Mesothelial cell of epicardium (in vitro differentiated cells): Measurements from ENCODE around the gene NPTX1. TPM values are rescaled to one million over a fixed set of nuclear protein-coding genes. Genes with fewer than 3 reads are reported as not detected.

Source experiments
- DNase-seq, 2 experiments: peaks; one replicate each; pipeline ENCODE4 v3.0.0; 2021; ENCODE audit warnings: low spot score in 2 of 2; ENCODE audit not compliant: unreplicated experiment in 2 of 2
- H3K27ac Mint-ChIP-seq: 2 replicates; pipeline ENCODE4 v1.8.0; 2021; ENCODE audit warnings: mixed read lengths
- H3K27me3 Mint-ChIP-seq: 2 replicates; pipeline ENCODE4 v1.8.0; 2021; ENCODE audit warnings: low read depth, mixed read lengths
- H3K36me3 Mint-ChIP-seq: 2 replicates; pipeline ENCODE4 v1.8.0; 2021; ENCODE audit warnings: mixed read lengths
- H3K4me1 Mint-ChIP-seq: 2 replicates; pipeline ENCODE4 v1.8.0; 2021; ENCODE audit warnings: mixed read lengths
- H3K4me3 Mint-ChIP-seq: 2 replicates; pipeline ENCODE4 v1.8.0; 2021; ENCODE audit warnings: mild to moderate bottlenecking, moderate library complexity, mixed read lengths
- H3K9me3 Mint-ChIP-seq: 2 replicates; pipeline ENCODE4 v1.8.0; 2021; ENCODE audit warnings: mixed read lengths
- total RNA-seq: library from RNA; stranded (reverse); gene quantifications from 3 replicates; pipeline ENCODE4 v1.2.1, GENCODE V29; 2021
- TF ChIP-seq, protein P1 (sequence below): fragments of 200-600 bp; sonication (generic); IDR thresholded peaks from one replicate; pipeline ENCODE4 v1.5.0; 2021; ENCODE audit warnings: antibody characterized with exemption; ENCODE audit not compliant: unreplicated experiment

The NPTX1 gene
- total RNA-seq, 1 donor from 2014 or later, result 0.20 TPM

DNA sequence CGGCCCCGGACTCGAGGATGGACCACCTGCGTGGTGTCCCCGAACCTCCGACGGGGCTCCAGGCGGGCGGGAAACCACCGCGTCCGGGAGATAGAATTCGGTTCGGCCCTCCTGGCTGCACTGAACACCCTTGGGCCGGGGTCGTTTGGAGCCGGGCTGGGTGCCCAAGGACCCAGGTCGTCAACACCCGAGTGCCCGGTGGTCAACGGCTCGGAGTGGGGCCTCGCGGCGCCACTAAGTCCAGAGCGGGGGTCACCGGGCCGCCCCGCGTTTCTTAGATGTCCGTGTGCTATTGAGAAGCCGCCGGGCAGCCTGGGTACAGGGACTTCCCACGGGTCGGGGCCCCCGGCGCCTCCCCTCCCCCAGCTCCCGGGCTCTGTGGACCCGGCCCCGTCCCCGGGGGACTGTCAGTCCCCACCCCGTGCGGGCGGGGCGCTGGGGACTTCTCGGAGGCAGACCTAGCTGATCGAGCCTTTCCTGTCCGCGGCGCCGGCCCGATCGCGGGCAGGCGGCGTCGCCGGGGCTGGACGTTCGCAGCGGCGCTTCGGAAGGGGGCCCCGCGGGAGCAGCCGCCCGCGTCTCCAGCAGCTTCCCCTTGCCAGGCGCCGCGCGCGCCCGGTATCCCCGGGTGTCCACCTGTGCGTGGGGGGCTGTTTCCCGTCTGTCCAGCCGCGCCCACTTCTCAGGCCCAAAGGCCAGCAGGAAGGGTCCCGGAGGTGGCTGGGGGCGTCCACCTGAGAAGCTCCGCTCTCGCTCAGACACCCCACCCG, 655 bp upstream of the NPTX1 start:
- H3K4me1 Mint-ChIP-seq, result peaks cover 11% of the 10 kb centered on the region
- no peak overlapping the region for H3K4me3 Mint-ChIP-seq
- no peaks in the 10 kb centered on the region for H3K36me3 Mint-ChIP-seq
- no peak overlapping the region for H3K27ac Mint-ChIP-seq
- no peak for DNase-seq
- no peaks in the 10 kb centered on the region for H3K9me3 Mint-ChIP-seq
- peaks cover 74% of the 10 kb centered on the region for H3K27me3 Mint-ChIP-seq
- TF ChIP-seq, protein P1, sequence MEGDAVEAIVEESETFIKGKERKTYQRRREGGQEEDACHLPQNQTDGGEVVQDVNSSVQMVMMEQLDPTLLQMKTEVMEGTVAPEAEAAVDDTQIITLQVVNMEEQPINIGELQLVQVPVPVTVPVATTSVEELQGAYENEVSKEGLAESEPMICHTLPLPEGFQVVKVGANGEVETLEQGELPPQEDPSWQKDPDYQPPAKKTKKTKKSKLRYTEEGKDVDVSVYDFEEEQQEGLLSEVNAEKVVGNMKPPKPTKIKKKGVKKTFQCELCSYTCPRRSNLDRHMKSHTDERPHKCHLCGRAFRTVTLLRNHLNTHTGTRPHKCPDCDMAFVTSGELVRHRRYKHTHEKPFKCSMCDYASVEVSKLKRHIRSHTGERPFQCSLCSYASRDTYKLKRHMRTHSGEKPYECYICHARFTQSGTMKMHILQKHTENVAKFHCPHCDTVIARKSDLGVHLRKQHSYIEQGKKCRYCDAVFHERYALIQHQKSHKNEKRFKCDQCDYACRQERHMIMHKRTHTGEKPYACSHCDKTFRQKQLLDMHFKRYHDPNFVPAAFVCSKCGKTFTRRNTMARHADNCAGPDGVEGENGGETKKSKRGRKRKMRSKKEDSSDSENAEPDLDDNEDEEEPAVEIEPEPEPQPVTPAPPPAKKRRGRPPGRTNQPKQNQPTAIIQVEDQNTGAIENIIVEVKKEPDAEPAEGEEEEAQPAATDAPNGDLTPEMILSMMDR, result no peak

DNA sequence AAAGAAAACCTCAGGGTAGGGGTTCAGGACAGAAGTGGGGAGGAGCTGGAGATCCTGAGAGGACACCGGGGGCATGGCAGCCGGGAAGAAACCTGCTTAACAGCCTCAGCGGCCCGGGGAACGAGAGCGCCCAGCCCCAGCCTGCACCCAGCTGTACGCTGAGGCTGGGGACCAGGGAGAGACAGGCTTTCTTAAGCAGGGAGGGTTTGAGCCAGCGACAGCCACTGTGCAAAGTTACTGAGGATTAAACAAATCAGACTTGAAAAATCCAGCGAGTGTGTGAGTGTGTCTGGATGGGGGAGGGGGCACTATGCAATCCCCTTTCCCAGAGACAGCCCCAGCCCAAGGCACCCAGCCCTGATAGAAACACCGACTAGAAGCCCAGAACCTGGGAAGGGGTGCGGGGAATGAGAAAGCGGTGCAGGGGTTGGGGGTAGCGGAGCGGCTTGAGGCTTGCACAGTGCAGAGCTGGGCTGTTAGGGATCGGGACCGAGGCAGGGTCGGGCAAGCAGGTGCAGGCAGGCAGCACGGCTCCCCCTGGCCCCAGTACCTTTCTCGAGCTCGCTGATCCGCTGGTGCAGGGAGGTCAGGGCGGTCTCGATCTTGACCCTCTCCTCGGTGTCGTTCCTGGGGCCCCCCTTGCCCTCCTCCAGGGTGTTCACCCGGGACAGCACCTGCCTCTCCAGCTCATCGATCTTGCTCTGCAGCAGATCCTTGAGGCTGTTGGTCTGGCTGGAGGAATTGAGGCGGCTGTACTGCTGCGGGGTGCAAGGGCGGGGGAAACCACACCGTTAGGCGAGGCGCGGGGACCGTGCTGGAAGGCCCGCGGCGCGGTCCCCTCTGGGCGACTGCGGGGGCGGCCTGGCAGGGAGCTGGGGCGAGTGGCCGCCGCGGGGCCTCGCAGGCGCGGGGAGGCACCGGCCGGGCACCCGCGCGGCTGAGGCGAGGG, 1.2 kb downstream of the NPTX1 start:
- H3K27ac Mint-ChIP-seq, result no peak overlapping the region
- DNase-seq, result no peak
- H3K4me3 Mint-ChIP-seq, result peak overlapping the region; percentile 49
- no peaks in the 10 kb centered on the region for H3K9me3 Mint-ChIP-seq
- peaks cover 11% of the 10 kb centered on the region for H3K4me1 Mint-ChIP-seq
- peaks cover 74% of the 10 kb centered on the region for H3K27me3 Mint-ChIP-seq
- no peaks in the 10 kb centered on the region for H3K36me3 Mint-ChIP-seq
- TF ChIP-seq, protein P1, result no peak

DNA sequence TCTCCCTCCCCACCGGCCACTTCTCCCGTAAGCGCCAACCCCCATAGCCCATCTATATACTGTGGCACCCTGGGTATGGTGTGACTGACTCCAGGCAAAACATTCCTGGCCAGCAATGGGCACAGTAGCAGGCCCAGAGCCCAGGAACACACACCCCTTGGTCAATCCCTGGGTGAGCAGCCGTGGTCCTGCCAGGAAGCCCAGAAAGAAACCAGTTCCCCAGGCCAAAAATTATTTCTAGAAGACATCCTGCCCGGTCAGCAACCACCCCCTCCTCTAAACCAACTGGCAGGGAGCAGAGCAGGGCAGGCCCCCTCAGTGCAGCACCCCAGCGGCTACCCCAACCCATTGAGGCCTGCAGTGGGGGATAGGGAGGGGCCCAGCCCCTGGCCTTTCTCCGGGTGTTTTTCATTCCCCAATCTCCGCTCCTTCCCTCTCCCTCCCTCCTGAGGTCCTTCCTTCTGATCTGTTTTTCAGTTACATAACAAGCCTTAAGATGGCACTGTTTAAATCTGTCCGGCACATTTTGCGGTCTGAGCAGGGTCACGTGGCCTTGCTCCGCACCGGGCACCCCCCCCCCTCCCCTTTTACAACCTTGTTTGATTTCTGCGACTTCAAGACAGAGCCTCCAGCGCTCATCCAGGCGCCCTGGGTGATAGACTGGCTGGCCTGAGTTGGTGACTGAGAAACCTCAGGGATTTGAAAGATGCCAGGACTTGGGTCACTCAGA, 2.0 kb downstream of the NPTX1 start:
- DNase-seq, result no peak
- Mint-ChIP-seq H3K27me3 (peaks cover 74% of the 10 kb centered on the region), H3K9me3 (no peaks in the 10 kb centered on the region), H3K4me1 (peaks cover 11% of the 10 kb centered on the region), H3K4me3 (peak overlapping the region; percentile 49), H3K27ac (no peak overlapping the region), H3K36me3 (no peaks in the 10 kb centered on the region)
- TF ChIP-seq, protein P1, result no peak

DNA sequence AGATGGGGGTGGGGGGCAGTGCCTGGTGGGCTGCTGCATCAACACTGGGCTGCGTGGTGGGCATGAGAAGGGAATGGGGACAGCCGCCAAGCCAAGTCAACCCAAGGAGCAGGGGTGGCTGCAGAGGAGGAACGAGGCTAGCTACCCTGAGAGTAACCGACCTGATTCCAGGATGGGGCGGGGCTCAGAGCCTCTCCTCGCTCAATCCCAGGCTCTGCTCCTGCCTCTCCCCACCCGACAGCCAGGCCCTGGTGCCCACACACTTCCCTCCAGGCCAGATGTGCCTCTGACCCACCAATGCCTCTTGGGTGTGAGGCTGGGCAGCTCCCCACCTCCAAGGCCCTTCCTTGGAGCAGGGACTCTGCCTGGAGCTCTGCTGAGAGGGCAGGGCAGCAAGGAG, 2.7 kb downstream of the NPTX1 start:
- Mint-ChIP-seq H3K27me3 (peaks cover 74% of the 10 kb centered on the region), H3K27ac (no peak overlapping the region), H3K4me1 (peaks cover 8% of the 10 kb centered on the region), H3K36me3 (no peaks in the 10 kb centered on the region), H3K4me3 (no peak overlapping the region), H3K9me3 (no peaks in the 10 kb centered on the region)
- TF ChIP-seq, protein P1, result no peak
- no peak for DNase-seq

DNA sequence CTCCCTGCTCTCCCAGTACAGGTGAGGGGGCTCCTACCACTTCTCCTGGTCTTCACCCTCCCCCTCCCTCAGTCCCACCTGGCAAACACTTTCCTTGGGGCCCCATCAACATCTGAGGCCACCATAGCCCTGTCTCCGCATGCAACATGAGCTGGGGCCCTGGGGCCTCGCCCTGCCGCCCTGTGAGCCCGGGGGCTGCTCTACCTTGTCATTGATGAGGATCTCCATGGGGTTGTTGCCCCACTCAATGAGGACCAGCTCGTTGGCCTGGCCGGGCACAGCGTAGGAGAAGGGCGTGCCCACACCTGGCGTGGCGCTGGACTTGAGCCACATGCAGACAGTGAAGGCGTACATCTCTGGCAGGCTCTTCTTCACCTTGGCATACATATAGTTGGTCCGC, 3.4 kb downstream of the NPTX1 start:
- Mint-ChIP-seq H3K27me3 (peaks cover 78% of the 10 kb centered on the region), H3K36me3 (no peaks in the 10 kb centered on the region), H3K9me3 (no peaks in the 10 kb centered on the region), H3K27ac (no peak overlapping the region), H3K4me1 (peaks cover 8% of the 10 kb centered on the region), H3K4me3 (no peak overlapping the region)
- no peak for DNase-seq
- TF ChIP-seq, protein P1, result no peak
